ENCODE results near the gene GNAZ.

- TF ChIP-seq CTCF (IDR thresholded peaks at IDR 0.05) (no peak), EZH2 (IDR thresholded peaks at IDR 0.05; ENCODE audit: borderline replicate concordance, insufficient read depth, low read depth, low read length, poor library complexity, severe bottlenecking) (no peak)
These were observed 88.4 kb downstream of the GNAZ start for GRCh38 chr22:23158516-23159290.

All from B cell (primary cell).